HG02798 (cell line): ENCODE data around the gene OMP.
"Not testable (repeated sequence)": the region's sequence is repeated elsewhere in the genome, so short reads cannot be mapped to it uniquely, and the experiment has no call there.

Experiments
- ATAC-seq: cut with Tn5 transposase; IDR thresholded peaks from one replicate; pipeline ENCODE4 v1.9.1; 2021; ENCODE audit warnings: mild to moderate bottlenecking; ENCODE audit not compliant: unreplicated experiment, poor library complexity

Gene OMP, protein sequence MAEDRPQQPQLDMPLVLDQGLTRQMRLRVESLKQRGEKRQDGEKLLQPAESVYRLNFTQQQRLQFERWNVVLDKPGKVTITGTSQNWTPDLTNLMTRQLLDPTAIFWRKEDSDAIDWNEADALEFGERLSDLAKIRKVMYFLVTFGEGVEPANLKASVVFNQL

GRCh38 chr11:77102246-77103210, at the start of gene OMP:
TSS of gene OMP (plus strand) at chr11:77102840. CDS start at chr11:77102840, 0 bp downstream.
- ATAC-seq: no peak

- no peak for ATAC-seq
Measured at GRCh38 chr11:77053217-77054015, 49.2 kb upstream of the OMP start.

DNA sequence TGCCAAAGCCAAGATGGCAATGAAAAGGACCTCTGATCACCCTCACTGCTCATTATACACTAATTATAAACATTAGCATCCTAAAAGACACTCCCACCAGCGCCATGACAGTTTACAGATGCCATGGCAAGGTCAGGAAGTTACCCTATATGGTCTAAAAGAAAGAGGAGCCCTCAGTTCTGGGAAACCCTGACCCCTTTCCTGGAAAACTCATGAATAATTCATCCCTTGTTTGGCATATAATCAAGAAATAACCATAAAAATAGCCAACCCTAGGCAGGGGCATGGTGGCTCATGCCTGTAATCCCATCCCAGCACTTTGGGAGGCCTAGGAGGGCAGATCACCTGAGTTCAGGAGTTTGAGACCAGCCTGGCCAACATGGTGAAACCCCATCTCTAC, 48.6 kb upstream of the OMP start:
- no peak for ATAC-seq

- ATAC-seq: no peak
Measured at GRCh38 chr11:77055101-77055561, 47.5 kb upstream of the OMP start.

DNA sequence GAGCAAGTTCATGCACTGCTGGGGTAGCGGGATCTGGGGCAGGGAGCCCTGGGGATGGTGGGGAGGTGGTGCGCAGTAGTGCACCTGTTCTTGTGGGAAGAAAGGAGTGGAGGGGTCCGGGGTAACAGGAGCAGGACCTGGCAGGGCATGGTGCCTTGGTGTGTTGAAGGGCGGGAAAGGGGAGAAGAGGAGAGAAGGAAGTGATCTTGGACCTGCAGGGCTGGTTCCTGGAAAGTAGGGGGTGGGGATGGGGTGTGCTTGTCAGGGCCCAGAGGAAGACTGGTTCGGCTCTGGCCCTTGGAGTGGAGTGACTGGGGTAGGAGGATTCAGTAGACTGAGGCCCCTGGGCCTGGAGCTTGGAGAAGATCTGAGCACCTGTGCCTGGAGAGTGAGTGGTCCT, 46.7 kb upstream of the OMP start:
- no peak for ATAC-seq

GRCh38 chr11:77056814-77057402, 45.7 kb upstream of the OMP start:
- ATAC-seq: no peak

DNA sequence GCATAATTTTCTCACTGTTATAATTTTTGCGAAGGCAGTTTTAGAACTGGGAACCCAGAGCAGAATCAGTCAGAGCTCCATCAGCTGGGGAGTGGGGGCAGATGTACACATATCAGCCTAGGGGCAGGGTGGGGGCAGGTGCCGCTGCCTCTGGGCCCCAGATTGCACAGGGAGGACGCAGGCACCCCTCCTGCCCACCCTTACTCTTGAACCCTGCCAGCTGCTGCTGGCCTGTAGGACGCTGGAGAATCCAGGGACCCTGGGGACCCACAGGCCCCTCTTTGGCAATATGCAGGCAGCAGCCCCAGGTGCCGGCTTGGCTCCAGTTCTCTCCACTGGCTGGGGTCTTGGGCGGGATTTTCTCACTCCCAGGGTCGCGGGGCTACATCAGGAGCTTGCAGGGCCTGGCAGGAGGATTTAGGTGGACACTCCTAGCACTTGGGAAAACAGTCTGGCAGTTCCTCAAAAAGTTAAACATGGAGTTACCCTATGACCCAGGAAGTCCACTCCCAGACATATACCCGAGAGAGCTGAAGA, 44.6 kb upstream of the OMP start:
- ATAC-seq: no peak

- ATAC-seq: no peak
Measured at GRCh38 chr11:77058900-77059299, 43.7 kb upstream of the OMP start.

GRCh38 chr11:77059806-77060205, 42.8 kb upstream of the OMP start:
- ATAC-seq: no peak

GRCh38 chr11:77060234-77060633, 42.4 kb upstream of the OMP start:
- no peak for ATAC-seq

DNA sequence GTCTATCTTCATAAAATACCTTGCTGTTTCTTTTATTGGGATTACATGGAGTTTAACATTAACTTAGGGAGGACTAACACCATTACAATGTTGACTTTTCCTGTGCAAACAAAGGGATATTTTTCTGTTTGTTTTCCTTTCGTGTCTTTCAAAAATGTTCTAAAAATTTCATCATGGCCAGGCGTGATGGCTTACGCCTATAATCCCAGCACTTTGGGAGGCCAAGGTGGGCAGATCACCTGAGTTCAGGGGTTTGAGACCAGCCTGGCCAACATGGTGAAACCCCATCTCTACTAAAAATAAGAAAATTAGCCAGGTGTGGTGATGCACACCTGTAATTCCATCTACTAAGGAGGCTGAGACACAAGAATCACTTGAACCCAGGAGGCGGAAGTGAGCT, 41.4 kb upstream of the OMP start:
- not testable (repeated sequence) for ATAC-seq

DNA sequence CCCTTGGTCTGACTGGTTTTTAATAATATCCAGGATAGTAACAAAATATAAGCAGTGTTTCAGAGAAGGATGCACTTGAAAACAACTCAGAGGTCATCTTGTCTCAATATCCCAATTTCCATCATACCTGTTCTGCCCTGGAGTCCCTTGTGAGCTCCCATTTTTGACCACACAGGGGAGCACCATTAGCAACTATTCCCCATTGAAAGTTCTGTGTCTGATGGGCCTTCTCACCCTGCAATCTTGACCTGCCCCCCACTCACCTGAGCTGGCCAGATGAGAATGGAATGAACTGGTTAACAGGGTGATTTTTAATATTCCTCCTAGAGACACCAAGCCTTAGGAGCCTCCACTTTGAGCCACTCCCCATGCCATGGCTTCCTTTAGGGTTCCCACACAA, 39.7 kb upstream of the OMP start:
- ATAC-seq: no peak

DNA sequence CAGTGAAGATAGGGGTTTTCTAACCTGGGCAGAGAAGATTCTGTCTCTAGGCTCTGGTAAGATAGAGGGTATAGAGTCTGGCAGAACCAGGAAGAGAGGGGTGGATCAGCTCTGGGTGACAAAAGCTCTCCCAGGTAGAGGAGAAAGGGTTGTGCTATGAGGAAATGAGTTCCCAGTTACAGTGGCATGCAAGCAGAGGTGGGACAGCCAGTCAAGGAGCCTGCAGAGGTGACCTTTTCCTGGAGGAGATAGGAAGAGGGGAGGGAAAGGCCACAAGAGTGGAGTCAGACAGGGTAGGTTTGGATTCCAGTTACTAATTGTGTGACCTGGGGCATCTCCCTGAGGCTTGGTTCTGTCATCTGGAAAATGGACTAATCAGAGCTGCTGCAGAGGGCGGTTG, 39.2 kb upstream of the OMP start:
- ATAC-seq: no peak

DNA sequence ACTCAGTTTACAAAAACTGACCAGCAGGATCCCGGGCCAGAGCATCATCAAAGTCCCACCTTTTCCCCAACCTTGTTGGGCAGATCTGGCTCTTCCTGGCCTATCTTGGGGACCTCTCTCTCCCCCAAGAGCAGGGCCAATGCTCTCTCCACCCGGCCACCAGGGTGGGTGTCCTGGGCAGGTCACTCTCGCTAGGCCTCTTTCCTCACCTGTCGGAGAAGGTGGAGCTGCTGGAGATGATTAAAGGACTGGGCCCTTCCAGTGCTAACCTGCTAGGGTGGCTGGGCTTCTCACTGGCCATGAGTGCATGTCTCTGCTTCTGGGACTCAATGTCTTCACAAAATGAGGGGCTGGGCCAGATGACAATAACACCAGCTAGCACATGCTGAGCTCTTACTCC, 38.8 kb upstream of the OMP start:
- no peak for ATAC-seq

GRCh38 chr11:77064648-77065217, 37.9 kb upstream of the OMP start:
- ATAC-seq: no peak

DNA sequence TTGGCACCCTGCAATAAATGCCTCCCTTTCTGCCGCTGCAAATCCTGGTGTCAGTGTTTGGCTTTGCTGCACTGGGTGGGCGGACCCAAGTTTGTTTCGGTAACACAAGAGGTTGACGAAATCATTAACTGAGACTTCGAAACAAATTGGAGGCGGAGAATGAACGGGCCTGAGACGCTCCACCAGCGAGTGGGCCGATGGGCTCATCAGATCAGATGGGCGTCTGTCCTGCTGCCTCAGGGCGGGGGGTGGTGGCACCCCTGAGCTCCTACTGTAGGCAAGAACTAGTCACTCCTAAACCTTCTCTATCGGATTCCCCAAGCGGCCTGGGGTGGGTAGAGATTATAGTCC, 36.8 kb upstream of the OMP start:
- ATAC-seq: no peak

GRCh38 chr11:77066229-77067042, 36.2 kb upstream of the OMP start, which contains the start of gene CAPN5:
TSS of gene CAPN5 (plus strand) at chr11:77066971. CDS start at chr11:77084887, 17,916 bp downstream.
- peak; percentile 93 for ATAC-seq

- ATAC-seq: no peak
Measured at GRCh38 chr11:77067861-77068443, 34.7 kb upstream of the OMP start.
